K562 (cell line): Measurements from ENCODE around the gene NADSYN1. TPM values are rescaled to one million over a fixed set of nuclear protein-coding genes. Genes with fewer than 3 reads are reported as not detected.

Experiments
- ATAC-seq: fragments of 200-7000 bp; cut with Tn5 transposase; 3 replicates; pipeline ENCODE4 v1.9.1; 2020; ENCODE audit warnings: moderate library complexity
- BruUV-seq: library from RNA; stranded (reverse); fragments of 400-500 nt; replicated peaks from 2 replicates; lab custom pipeline; 2021; lab: Mats Ljungman, UMichigan
- CTCF ChIA-PET: fragments of 300-600 bp; formaldehyde crosslinking; extraction: SDS; loops from one replicate; lab custom pipeline; 2021; ENCODE audit warnings: low intra/inter-chr PET ratio; lab: Yijun Ruan, JAX
- POLR2A ChIA-PET: fragments of 300-600, 350-650 bp; sonication (Branson Sonifier 250); formaldehyde crosslinking; extraction: SDS; loops from one replicate; lab custom pipeline; 2021; ENCODE audit warnings: antibody characterized with exemption, inconsistent platforms; lab: Yijun Ruan, JAX
- DNase-seq, 4 experiments: peaks; one replicate each; pipeline versions ENCODE4 v3.0.0 to v3.0.0-alpha.2; 2011 to 2018; ENCODE audit warnings: low spot score in 3 of 4, mixed read lengths in 3 of 4; ENCODE audit errors: extremely low read depth in 1 of 4
- FAIRE-seq: peaks from 2 replicates; lab custom pipeline; 2011; peaks lifted over from hg19 to GRCh38; lab: Jason Lieb, UNC
- H2AFZ ChIP-seq: 2 replicates; pipeline ENCODE4 v1.6.0; 2011; ENCODE audit warnings: low read depth, low read length, control low read depth, inconsistent platforms
- H3K27ac ChIP-seq: fragments of 200-600 bp; 3 replicates; pipeline ENCODE4 v1.8.0; 2011; ENCODE audit warnings: low read depth, mild to moderate bottlenecking, control low read depth, inconsistent platforms, low read length, moderate library complexity, mixed read lengths; ENCODE audit errors: extremely low read depth
- H3K27me3 ChIP-seq, 2 experiments: fragments of 300-600 bp in 1 of 2; 2 replicates in 1 of 2; 3 replicates in 1 of 2; pipeline versions ENCODE4 v1.6.0 to v1.8.0; 2011; ENCODE audit warnings: inconsistent platforms in 2 of 2, low read length in 2 of 2, mild to moderate bottlenecking in 1 of 2, mixed read lengths in 1 of 2, moderate library complexity in 1 of 2; ENCODE audit not compliant: control insufficient read depth in 2 of 2, insufficient read depth in 2 of 2
- H3K36me3 ChIP-seq: fragments of 300-600 bp; 3 replicates; pipeline ENCODE4 v1.8.0; 2011; ENCODE audit warnings: mild to moderate bottlenecking, low read length, inconsistent platforms; ENCODE audit not compliant: control insufficient read depth, insufficient read depth
- H3K4me1 ChIP-seq, 2 experiments: fragments of 200-600 bp in 1 of 2; replicated peaks in 1 of 2; 2 replicates in 1 of 2; 3 replicates in 1 of 2; pipeline versions ENCODE4 v1.5.1 to v1.8.0; 2011; ENCODE audit warnings: inconsistent platforms in 2 of 2, low read length in 2 of 2, mild to moderate bottlenecking in 1 of 2, mixed read lengths in 1 of 2, moderate library complexity in 1 of 2; ENCODE audit not compliant: control insufficient read depth in 2 of 2, insufficient read depth in 2 of 2
- H3K4me2 ChIP-seq: 2 replicates; pipeline ENCODE4 v1.6.1; 2011; ENCODE audit warnings: low read length, control low read depth, inconsistent platforms, mixed read lengths; ENCODE audit not compliant: insufficient read depth
- H3K4me3 ChIP-seq: fragments of 200-600 bp; sonication (generic), shearing (Covaris generic); 2 replicates; pipeline ENCODE4 v1.5.1; 2016; ENCODE audit warnings: control low read depth, inconsistent platforms
- H3K79me2 ChIP-seq: fragments of 200-600 bp; 3 replicates; pipeline ENCODE4 v1.8.0; 2011; ENCODE audit warnings: low read length, inconsistent platforms; ENCODE audit not compliant: control insufficient read depth, insufficient read depth
- H3K9ac ChIP-seq, 2 experiments: 2 replicates each; pipeline versions ENCODE4 v1.6.0 to v1.6.1; 2011; ENCODE audit warnings: low read depth in 2 of 2, low read length in 2 of 2, control low read depth in 1 of 2, inconsistent platforms in 1 of 2, mild to moderate bottlenecking in 1 of 2, mixed read lengths in 1 of 2; ENCODE audit not compliant: insufficient read depth in 1 of 2
- H3K9me1 ChIP-seq: one replicate; pipeline ENCODE4 v1.6.0; 2011; ENCODE audit warnings: inconsistent platforms, mild to moderate bottlenecking, low read length, moderate library complexity; ENCODE audit not compliant: control insufficient read depth, insufficient read depth
- H3K9me3 ChIP-seq: replicated peaks from 2 replicates; pipeline ENCODE4 v1.5.1; 2011; ENCODE audit warnings: low read depth, low read length, inconsistent platforms; ENCODE audit not compliant: control insufficient read depth, insufficient read depth
- H4K20me1 ChIP-seq: replicated peaks from 2 replicates; pipeline ENCODE4 v1.6.1; 2011; ENCODE audit warnings: low read length, inconsistent platforms, mixed read lengths; ENCODE audit not compliant: control insufficient read depth, insufficient read depth
- ATF7 ChIP-seq: fragments of 450-650 bp; IDR thresholded peaks from 2 replicates; pipeline ENCODE4 v1.7.1; 2014; ENCODE audit warnings: mild to moderate bottlenecking, moderate library complexity
- CEBPB ChIP-seq: fragments of 450-650 bp; IDR thresholded peaks from 2 replicates; pipeline ENCODE4 v1.6.1; 2016; ENCODE audit warnings: missing genetic modification characterization, missing compliant biosample characterization
- CEBPG ChIP-seq, 3 experiments: fragments of 200-800 bp in 1 of 3; sonication (Bioruptor generic) in 1 of 3; sonication (generic) in 1 of 3; formaldehyde crosslinking in 1 of 3; IDR thresholded peaks in 2 of 3; conservative IDR thresholded peaks in 1 of 3; 2 replicates each; pipeline versions ENCODE4 v1.6.1 to v1.8.0; 2016 to 2022; ENCODE audit warnings: missing compliant biosample characterization in 2 of 3, missing genetic modification characterization in 2 of 3, mild to moderate bottlenecking in 1 of 3, missing genetic modification reagents in 1 of 3
- CREM ChIP-seq: IDR thresholded peaks from 2 replicates; pipeline ENCODE4 v1.6.1; 2014; ENCODE audit warnings: antibody characterized with exemption, low read depth
- CTBP1 ChIP-seq: fragments of 450-650 bp; IDR thresholded peaks from 2 replicates; pipeline ENCODE4 v1.6.1; 2016; ENCODE audit warnings: borderline replicate concordance
- HDGF ChIP-seq: fragments of 450-650 bp; IDR thresholded peaks from 2 replicates; pipeline ENCODE4 v1.6.1; 2016
- MCM3 ChIP-seq: fragments of 450-650 bp; IDR thresholded peaks from 2 replicates; pipeline ENCODE4 v1.6.1; 2016
- MYNN ChIP-seq, 2 experiments: sonication (generic); formaldehyde crosslinking in 1 of 2; IDR thresholded peaks; 2 replicates each; pipeline versions ENCODE4 v1.5.0 to v1.6.1; 2016 to 2020; ENCODE audit warnings: antibody characterized with exemption in 1 of 2, missing genetic modification reagents in 1 of 2
- PHB ChIP-seq: fragments of 250-450 bp; sonication (Bioruptor Pico); IDR thresholded peaks from 2 replicates; pipeline ENCODE4 v1.5.0; 2021
- PHTF2 ChIP-seq: fragments of 250-450 bp; sonication (Bioruptor Pico); IDR thresholded peaks from 2 replicates; pipeline ENCODE4 v1.5.0; 2021; ENCODE audit warnings: mild to moderate bottlenecking
- POLR2AphosphoS2 ChIP-seq: IDR thresholded peaks from 2 replicates; pipeline ENCODE4 v1.6.1; 2012; ENCODE audit warnings: low read length, improper control_type of control experiment
- POLR2G ChIP-seq: fragments of 200-400 bp; formaldehyde crosslinking; IDR thresholded peaks from 2 replicates; pipeline ENCODE4 v1.6.1; 2017; ENCODE audit warnings: low read depth, mild to moderate bottlenecking, antibody characterized with exemption, low read length, moderate library complexity
- RBFOX2 ChIP-seq: fragments of 200-400 bp; formaldehyde crosslinking; IDR thresholded peaks from 2 replicates; pipeline ENCODE4 v1.6.1; 2017; ENCODE audit warnings: low read depth, mild to moderate bottlenecking, low read length, moderate library complexity
- SP1 ChIP-seq: sonication (generic); formaldehyde crosslinking; IDR thresholded peaks from 2 replicates; pipeline ENCODE4 v1.8.1; 2022; ENCODE audit warnings: mild to moderate bottlenecking, missing genetic modification reagents
- SRF ChIP-seq, 2 experiments: fragments of 250-450, 450-650 bp in 1 of 2; sonication (Bioruptor Pico) in 1 of 2; sonication (generic) in 1 of 2; formaldehyde crosslinking; IDR thresholded peaks; 2 replicates each; pipeline versions ENCODE4 v1.5.0 to v1.5.1; 2020 to 2022; ENCODE audit warnings: mild to moderate bottlenecking in 1 of 2, missing genetic modification reagents in 1 of 2
- SUPT5H ChIP-seq: fragments of 450-650 bp; IDR thresholded peaks from 2 replicates; pipeline ENCODE4 v1.6.1; 2016
- ZFP1 ChIP-seq: fragments of 450-650 bp; formaldehyde crosslinking; IDR thresholded peaks from 2 replicates; pipeline ENCODE4 v1.4.0; 2020; ENCODE audit warnings: mild to moderate bottlenecking, mixed read lengths
- ZNF165 ChIP-seq: fragments of 250-450 bp; sonication (Bioruptor Pico); IDR thresholded peaks from 2 replicates; pipeline ENCODE4 v1.4.0; 2020; ENCODE audit warnings: borderline replicate concordance
- WGBS: fragments of 100-300 bp; shearing (Covaris generic); methylation state at CpG from one replicate; pipeline ENCODE4 v1.1.6; 2016; ENCODE audit warnings: low coverage, mixed read lengths; ENCODE audit not compliant: insufficient coverage; ENCODE audit errors: missing lambda C conversion rate; 5-methylcytosine and 5-hydroxymethylcytosine counted together
- in situ Hi-C: fragments of 300-500 bp; cut with MboI; formaldehyde crosslinking; loops from 4 replicates; pipeline ENCODE4 v1.15.0; 2018; ENCODE audit warnings: inconsistent platforms, mixed read lengths
- intact Hi-C: fragments of 100-400 bp; cut with micrococcal nuclease; formaldehyde crosslinking; loops from 2 replicates; pipeline ENCODE4 v1.14.2; 2022
- polyA plus RNA-seq, 8 experiments: library from polyadenylated mRNA; depleted of rRNA in 4 of 8; stranded (reverse) in 5 of 8; unstranded in 3 of 8; fragments of >200 nt; fragmentation: Nextera tagmentation in 2 of 8; fragmentation: Illumina TruSeq in 1 of 8; extraction: Ambion mirVana in 2 of 8; extraction: Trizol in 1 of 8; gene quantifications; 2 replicates each; pipeline versions ENCODE4 v1.2.1 to v1.2.3, GENCODE V29; 2011 to 2014; ENCODE audit warnings: inconsistent platforms in 1 of 8, missing spikeins in 1 of 8
- total RNA-seq, 7 experiments: library from RNA; depleted of rRNA in 6 of 7; stranded (reverse); fragments of >200 nt in 6 of 7; fragmentation: Illumina TruSeq in 2 of 7; extraction: Trizol in 2 of 7; gene quantifications; 2 replicates each; pipeline versions ENCODE4 v1.2.1 to v1.2.3, GENCODE V29; 2011 to 2021; ENCODE audit warnings: low replicate concordance in 1 of 7

NADSYN1 gene
- total and polyA plus RNA-seq, 9 of the 15 experiments (the other 6 are each of a cell fraction or from before 2014, with no cell fraction given), result 12.7 to 57.3 (median 42.1) TPM

GRCh38 chr11:71433648-71434450 lies 19.2 kb upstream of the NADSYN1 start:
- H3K4me1 ChIP-seq, result peaks cover 9 to 15% of the 10 kb centered on the region in 2 experiments; a peak in 3 of 5 replicates
- FAIRE-seq, result peak; percentile 52
- TF ChIP-seq MCM3 (no peak), RBFOX2 (peak; percentile 26; the same call in 1 of the 2 replicates), CTBP1 (peak; percentile 5; the same call in 1 of the 2 replicates), POLR2G (peak; percentile 67), MYNN (IDR thresholded peaks at IDR 0.05) (0 out of 2 replicates have a peak, but pooled peaks have one; percentile 32), MYNN (CRISPR knock-in tag; IDR thresholded peaks at IDR 0.05) (no peak), ZNF165 (CRISPR knock-in tag) (no peak), ATF7 (0 out of 2 replicates have a peak, but pooled peaks have one; percentile 21), POLR2AphosphoS2 (peak; percentile 65; the same call in 1 of the 2 replicates), ZFP1 (CRISPR knock-in tag) (no peak), CEBPB (peak; percentile 95), CEBPG (CRISPR knock-in tag; IDR thresholded peaks at IDR 0.05) (peak; percentile 53; the same call in 1 of the 2 replicates), CEBPG (tag; conservative IDR thresholded peaks at IDR 0.05 in 1 of 2, IDR thresholded peaks at IDR 0.05 in 1 of 2) (peak; percentile 10 to 64; a peak in 1 of 4 replicates), SRF (CRISPR knock-in tag; IDR thresholded peaks at IDR 0.05) (no peak), SUPT5H (0 out of 2 replicates have a peak, but pooled peaks have one; percentile 29), PHTF2 (no peak), SP1 (0 out of 2 replicates have a peak, but pooled peaks have one; percentile 25), HDGF (no peak), PHB (CRISPR knock-in tag) (no peak), CREM (peak; percentile 47)
- no TSS peak for BruUV-seq
- ChIA-PET CTCF (interaction anchor here (0.6 kb wide), 1 partner anchor 923 kb away, joined by 3 read pairs; no protein-coding TSS in a partner anchor), POLR2A (interaction anchor here (0.6 to 1.3 kb wide), 6 partner anchors 9 to 204 kb away, joined by 3 to 12 read pairs (median 9); partner anchors contain the start of gene DHCR7)
- no peak overlapping the region; the same call in 1 of the 2 replicates for H3K4me2 ChIP-seq
- H3K27ac ChIP-seq, result peak overlapping the region; percentile 18; the same call in 1 of the 3 replicates
- in situ Hi-C loops (no loop called here), intact Hi-C loops (no loop called here)
- H2AFZ ChIP-seq, result no peak overlapping the region
- peaks cover 47% of the 10 kb centered on the region; the same call in 2 of the 3 replicates for H3K36me3 ChIP-seq
- peak overlapping the region in 1 of 2 experiments; percentile 63; a peak in 1 of 4 replicates for H3K9ac ChIP-seq
- H3K9me3 ChIP-seq, result no peaks in the 10 kb centered on the region
- WGBS, result 58% methylated on average over 16 of the region's 19 CpGs
- H3K27me3 ChIP-seq, result peaks cover 6 to 17% of the 10 kb centered on the region in 2 experiments
- peak in 2 of 4 experiments; percentile 46 to 55 for DNase-seq
- no peaks in the 10 kb centered on the region for H3K79me2 ChIP-seq
- no peak overlapping the region for H3K4me3 ChIP-seq
- peaks cover 37% of the 10 kb centered on the region for H4K20me1 ChIP-seq
- H3K9me1 ChIP-seq, result peaks cover 5% of the 10 kb centered on the region
- peak; percentile 82 for ATAC-seq
